Thymus (tissue), 11 donors: ENCODE results near the gene EPOP. TPM values are rescaled to one million over a fixed set of nuclear protein-coding genes. Genes with fewer than 3 reads are reported as not detected.
A peak's percentile ranks its signal among the peaks of the same experiment; 100 is the strongest.

ENCODE experiments used
- DNase-seq, 9 donors: peaks; one replicate each; pipeline ENCODE4 v3.0.0-alpha.2; 2013; ENCODE audit warnings: low spot score in 9 of 9, low read depth in 6 of 9, missing footprints in 1 of 9
- H3K27ac ChIP-seq, 2 donors: one replicate each; pipeline ENCODE4 v1.5.1; 2013; ENCODE audit warnings: control low read depth in 1 of 2, low read depth in 1 of 2, low read length in 1 of 2, mild to moderate bottlenecking in 1 of 2, moderate library complexity in 1 of 2
- H3K27me3 ChIP-seq, 2 donors: one replicate each; pipeline ENCODE4 v1.5.1; 2013; ENCODE audit warnings: low read length in 1 of 2; ENCODE audit not compliant: control insufficient read depth in 2 of 2, insufficient read depth in 1 of 2
- H3K36me3 ChIP-seq, 2 donors: one replicate each; pipeline ENCODE4 v1.5.1; 2013; ENCODE audit warnings: low read length in 1 of 2, mild to moderate bottlenecking in 1 of 2, moderate library complexity in 1 of 2; ENCODE audit not compliant: control insufficient read depth in 2 of 2, insufficient read depth in 2 of 2
- H3K4me1 ChIP-seq, 2 donors: one replicate each; pipeline ENCODE4 v1.5.1; 2013; ENCODE audit warnings: low read length in 2 of 2; ENCODE audit not compliant: control insufficient read depth in 2 of 2, insufficient read depth in 2 of 2
- H3K4me3 ChIP-seq, 2 donors: one replicate each; pipeline ENCODE4 v1.5.1; 2013; ENCODE audit warnings: low read length in 2 of 2, control low read depth in 1 of 2, mild to moderate bottlenecking in 1 of 2
- H3K9me3 ChIP-seq, 2 donors: one replicate each; pipeline ENCODE4 v1.5.1; 2013; ENCODE audit warnings: low read length in 1 of 2, mild to moderate bottlenecking in 1 of 2; ENCODE audit not compliant: control insufficient read depth in 2 of 2, insufficient read depth in 1 of 2
- WGBS: extraction: QIAGEN DNeasy Blood & Tissue Kit; methylation state at CpG from one replicate; pipeline ENCODE4 v1.1.7; 2013; 5-methylcytosine and 5-hydroxymethylcytosine counted together
- polyA plus RNA-seq: library from polyadenylated mRNA; stranded (reverse); fragments of 200-250 nt; gene quantifications from one replicate; pipeline ENCODE4 v1.2.3, GENCODE V29; 2013
- total RNA-seq: library from RNA; stranded (reverse); fragments of 120-200 nt; gene quantifications from one replicate; pipeline ENCODE4 v1.2.4, GENCODE V29; 2013
- donor health status: healthy.

EPOP gene
- total and polyA plus RNA-seq, 2 donors, result 2.6 to 4.3 TPM

DNA sequence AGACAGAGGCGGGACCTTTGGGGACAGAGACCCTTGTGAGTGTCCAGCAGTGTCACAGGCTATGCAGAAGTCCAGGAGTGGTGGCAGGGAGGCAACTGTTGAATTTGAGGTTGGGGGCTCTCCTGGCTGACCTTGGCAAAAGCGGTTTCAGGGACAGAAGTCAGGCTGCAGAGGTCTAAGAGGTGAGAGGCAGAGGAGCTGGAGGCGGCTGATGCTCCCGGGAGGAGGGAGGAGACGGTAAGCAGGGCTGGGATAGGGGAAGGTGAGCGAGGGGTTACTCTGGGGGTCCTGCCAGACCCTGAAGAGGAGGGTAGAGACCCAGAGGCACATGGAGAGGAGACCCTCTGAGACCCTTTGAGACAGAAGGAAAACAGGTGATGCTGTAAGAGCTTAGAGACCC is 5.2 kb downstream of the EPOP start:
- peaks cover 58 to 87% of the 10 kb centered on the region in 2 donors for H3K27me3 ChIP-seq

DNA sequence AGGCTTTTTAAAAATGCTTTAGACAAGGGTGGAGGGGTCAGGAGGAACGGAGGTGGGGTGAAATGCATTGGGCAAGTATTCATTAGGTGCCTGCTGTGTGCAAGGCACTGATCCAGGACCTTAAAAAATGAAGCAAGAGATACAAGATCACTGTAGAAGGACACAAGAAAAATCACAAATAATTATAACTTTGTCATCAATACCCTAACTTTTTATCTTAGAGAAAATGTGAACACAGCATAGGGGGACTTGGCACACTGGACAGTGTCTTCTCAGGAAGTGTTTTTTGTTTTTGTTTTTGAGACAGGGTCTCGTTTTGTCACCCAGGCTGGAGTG is 7.0 kb downstream of the EPOP start:
- Histone ChIP-seq H3K27me3 (peaks cover 40 to 86% of the 10 kb centered on the region in 2 donors), H3K4me3 (no peak overlapping the region), H3K27ac (no peak overlapping the region), H3K4me1 (peaks cover 0 to 8% of the 10 kb centered on the region in 2 donors), H3K9me3 (no peaks in the 10 kb centered on the region), H3K36me3 (no peaks in the 10 kb centered on the region)
- no peak for DNase-seq
- WGBS, result 38% methylated on average over 2 of the region's 2 CpGs

More for the DNA sequence above, 5.2 kb downstream of the EPOP start:
- Histone ChIP-seq H3K4me3 (no peak overlapping the region), H3K4me1 (peaks cover 3 to 13% of the 10 kb centered on the region in 2 donors), H3K9me3 (no peaks in the 10 kb centered on the region), H3K27ac (no peak overlapping the region), H3K36me3 (no peaks in the 10 kb centered on the region)
- WGBS, result 14% methylated on average over 6 of the region's 6 CpGs
- DNase-seq, result no peak

DNA sequence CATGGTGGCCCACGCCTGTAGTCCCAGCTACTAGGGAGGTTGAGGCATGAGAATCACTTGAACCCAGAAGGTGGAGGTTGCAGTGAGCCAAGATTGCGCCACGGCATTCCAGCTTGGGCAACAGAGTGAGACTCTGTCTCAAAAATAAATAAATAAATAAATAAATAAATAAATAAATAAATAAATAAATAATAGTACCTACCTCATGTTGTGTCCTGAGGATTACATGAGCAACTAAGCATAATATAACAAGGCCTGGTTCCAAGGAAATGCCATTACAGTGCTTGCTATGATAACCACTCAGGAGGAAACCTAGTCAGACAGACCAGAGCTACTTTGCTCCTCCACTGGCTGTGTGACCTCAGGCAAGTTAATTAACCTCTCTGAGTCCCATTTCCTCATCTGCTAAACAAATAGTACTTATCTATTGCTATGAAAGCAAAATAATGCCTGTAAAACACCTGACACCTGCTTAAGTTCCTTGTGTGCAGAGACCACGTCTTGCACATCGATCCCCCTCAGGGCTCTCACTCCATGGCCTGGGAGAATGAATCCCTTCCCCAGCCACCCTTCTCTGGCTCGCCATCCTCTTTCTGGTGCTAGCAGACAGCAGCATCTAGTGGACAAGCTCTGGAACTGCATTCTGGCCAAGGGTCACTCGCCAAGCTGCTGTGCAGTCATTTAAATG is 7.5 kb downstream of the EPOP start:
- 43% methylated on average over 7 of the region's 7 CpGs for WGBS

DNA sequence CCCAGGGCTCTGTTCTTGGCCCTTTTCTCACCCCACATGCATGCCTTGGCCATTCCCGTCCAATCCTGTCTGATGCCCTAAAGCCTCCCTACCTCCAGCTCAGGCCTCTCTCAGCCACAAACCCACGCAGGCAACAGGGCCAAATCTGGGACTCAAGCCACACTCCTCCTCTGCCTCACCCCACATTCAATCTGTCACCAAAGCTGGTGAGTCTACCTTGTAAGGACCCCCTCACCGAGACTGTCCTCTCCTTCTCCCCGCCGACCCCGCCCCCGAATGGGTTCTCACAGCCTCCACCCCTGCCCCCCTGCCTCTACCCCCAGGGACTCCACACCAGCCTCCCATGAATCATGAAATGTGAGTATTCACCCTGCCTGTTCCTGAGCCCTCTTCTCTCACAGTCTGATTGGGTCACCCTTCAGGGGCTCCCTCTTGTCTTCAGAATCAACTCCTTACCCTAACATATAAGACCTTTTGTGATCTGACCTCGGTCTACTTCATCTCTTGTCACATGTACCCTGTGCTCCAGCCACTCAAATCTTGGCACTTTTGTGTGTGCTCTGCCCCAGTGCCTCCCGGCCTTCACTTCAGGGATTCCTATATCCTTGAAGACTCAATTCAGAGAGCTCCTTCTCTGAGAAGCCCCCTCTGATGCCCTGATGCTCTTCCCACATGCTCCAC is 10.7 kb downstream of the EPOP start:
- peaks cover 9 to 67% of the 10 kb centered on the region in 2 donors for H3K27me3 ChIP-seq

More for the DNA sequence above, 7.5 kb downstream of the EPOP start:
- no peaks in the 10 kb centered on the region for H3K9me3 ChIP-seq
- H3K4me3 ChIP-seq, result no peak overlapping the region
- peaks cover 35 to 86% of the 10 kb centered on the region in 2 donors for H3K27me3 ChIP-seq
- peaks cover 0 to 8% of the 10 kb centered on the region in 2 donors for H3K4me1 ChIP-seq
- peak in 3 of 9 donors; percentile 33 to 54 (median 47) for DNase-seq
- H3K36me3 ChIP-seq, result no peaks in the 10 kb centered on the region
- no peak overlapping the region for H3K27ac ChIP-seq

DNA sequence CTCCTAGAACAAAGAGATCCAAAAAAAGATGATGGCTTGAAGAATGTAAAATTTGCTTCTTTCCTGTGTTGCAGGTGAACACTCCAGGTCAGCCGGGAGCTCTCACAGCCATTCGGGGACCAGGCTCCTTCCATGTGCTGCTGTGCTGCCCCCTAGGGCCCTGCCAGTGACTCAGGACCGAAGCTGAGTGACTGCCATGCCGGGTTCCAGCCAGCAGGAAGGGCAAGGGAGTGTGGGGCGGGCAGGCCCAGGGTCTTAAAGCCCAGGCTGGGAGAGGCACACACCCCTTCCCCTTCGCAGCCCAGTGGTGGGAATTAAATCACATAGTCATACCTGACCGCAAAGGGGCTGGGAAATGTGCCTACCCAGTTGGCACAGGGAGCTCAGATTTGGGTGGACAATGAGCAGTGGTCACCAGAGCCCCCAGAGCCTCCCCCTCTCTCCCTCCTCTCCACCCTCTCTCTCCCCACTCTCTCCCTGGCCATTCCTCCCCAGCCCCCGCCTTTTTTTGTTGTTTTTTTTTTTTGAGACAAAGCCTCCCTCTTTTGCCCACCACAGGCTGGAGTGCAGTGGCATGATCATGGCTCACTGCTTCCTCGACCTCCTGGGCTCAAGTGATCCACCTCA is 11.5 kb downstream of the EPOP start:
- no peaks in the 10 kb centered on the region for H3K36me3 ChIP-seq
- peaks cover 2 to 5% of the 10 kb centered on the region in 2 donors for H3K4me1 ChIP-seq
- WGBS, result 28% methylated on average over 9 of the region's 9 CpGs
- no peak overlapping the region for H3K27ac ChIP-seq
- peak in 1 of 9 donors; percentile 39 for DNase-seq
- H3K9me3 ChIP-seq, result no peaks in the 10 kb centered on the region
- H3K4me3 ChIP-seq, result no peak overlapping the region
- H3K27me3 ChIP-seq, result peaks cover 2 to 59% of the 10 kb centered on the region in 2 donors

More for the DNA sequence above, 10.7 kb downstream of the EPOP start:
- H3K4me1 ChIP-seq, result no peaks in the 10 kb centered on the region
- no peaks in the 10 kb centered on the region for H3K36me3 ChIP-seq
- H3K9me3 ChIP-seq, result no peaks in the 10 kb centered on the region
- no peak overlapping the region for H3K27ac ChIP-seq
- WGBS, result 92% methylated on average over 9 of the region's 9 CpGs
- DNase-seq, result no peak
- H3K4me3 ChIP-seq, result no peak overlapping the region

DNA sequence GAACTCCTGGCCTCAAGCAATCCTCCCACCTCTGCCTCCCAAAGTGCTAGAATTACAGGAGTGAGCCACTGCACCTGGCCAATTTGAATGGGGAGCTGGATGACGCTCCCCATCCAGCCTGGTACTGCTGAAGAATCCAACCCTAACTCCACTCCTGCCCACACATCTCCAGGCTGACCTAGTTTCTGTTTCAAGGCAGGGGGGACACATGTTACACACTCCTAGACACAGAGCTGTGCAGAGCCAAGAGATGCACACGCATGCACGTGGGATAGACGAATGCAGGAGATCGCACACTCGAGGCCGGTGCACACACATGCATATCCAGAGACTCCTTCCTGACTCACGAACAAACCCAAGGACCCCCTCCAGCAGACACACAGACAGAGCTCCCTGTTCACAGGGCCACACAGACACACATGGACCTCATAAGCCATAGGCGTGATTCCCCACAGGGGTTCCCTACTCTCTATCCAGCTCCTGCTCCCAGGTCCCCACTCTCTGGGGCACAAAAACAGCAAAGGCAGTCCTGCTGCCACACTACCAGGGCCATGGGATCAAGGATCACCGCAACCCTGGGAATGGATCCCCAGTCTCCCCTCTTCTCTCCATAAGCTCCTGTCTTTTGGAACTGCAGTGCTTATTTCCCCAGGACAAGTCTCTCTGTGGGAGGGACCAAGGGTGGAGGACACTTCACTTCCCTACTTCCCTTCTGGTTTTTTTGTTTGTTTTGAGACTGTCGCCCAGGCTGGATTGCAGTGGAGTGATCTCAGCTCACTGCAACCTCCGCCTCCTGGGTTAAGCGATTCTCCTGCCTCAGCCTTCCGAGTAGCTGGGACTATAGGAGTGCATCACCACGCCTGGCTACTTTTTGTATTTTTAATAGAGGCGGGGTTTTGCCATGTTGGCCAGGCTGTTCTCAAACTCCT is 14.4 kb downstream of the EPOP start:
- no peak for DNase-seq
- WGBS, result 96% methylated on average over 16 of the region's 16 CpGs

DNA sequence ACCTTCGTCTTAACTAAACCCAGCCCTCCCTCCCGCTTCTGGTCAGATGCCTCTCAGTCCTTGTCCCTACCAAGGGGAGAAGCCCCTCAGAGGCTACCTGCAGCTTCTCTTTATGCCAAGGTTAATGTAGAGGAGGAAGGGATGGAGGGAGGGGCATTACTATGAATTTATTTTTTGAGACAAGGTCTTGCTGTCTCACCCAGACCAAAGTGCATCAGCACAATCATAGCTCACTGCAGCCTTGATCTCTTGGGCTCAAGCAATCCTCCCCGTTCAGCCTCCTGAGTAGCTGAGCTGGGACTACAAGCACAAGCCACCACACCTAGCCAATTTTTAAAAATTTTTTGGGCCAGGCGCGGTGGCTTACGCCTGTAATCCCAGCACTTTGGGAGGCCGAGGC is 15.3 kb downstream of the EPOP start:
- Histone ChIP-seq H3K27me3 (peaks cover 2 to 54% of the 10 kb centered on the region in 2 donors), H3K4me3 (no peak overlapping the region), H3K27ac (no peak overlapping the region), H3K36me3 (no peaks in the 10 kb centered on the region), H3K9me3 (no peaks in the 10 kb centered on the region), H3K4me1 (peaks cover 2 to 13% of the 10 kb centered on the region in 2 donors)
- 93% methylated on average over 7 of the region's 7 CpGs for WGBS
- DNase-seq, result no peak

More for the DNA sequence above, 14.4 kb downstream of the EPOP start:
- Histone ChIP-seq H3K27me3 (peaks cover 0 to 51% of the 10 kb centered on the region in 2 donors), H3K36me3 (no peaks in the 10 kb centered on the region), H3K27ac (no peak overlapping the region), H3K4me3 (no peak overlapping the region), H3K9me3 (no peaks in the 10 kb centered on the region), H3K4me1 (peaks cover 2 to 7% of the 10 kb centered on the region in 2 donors)

DNA sequence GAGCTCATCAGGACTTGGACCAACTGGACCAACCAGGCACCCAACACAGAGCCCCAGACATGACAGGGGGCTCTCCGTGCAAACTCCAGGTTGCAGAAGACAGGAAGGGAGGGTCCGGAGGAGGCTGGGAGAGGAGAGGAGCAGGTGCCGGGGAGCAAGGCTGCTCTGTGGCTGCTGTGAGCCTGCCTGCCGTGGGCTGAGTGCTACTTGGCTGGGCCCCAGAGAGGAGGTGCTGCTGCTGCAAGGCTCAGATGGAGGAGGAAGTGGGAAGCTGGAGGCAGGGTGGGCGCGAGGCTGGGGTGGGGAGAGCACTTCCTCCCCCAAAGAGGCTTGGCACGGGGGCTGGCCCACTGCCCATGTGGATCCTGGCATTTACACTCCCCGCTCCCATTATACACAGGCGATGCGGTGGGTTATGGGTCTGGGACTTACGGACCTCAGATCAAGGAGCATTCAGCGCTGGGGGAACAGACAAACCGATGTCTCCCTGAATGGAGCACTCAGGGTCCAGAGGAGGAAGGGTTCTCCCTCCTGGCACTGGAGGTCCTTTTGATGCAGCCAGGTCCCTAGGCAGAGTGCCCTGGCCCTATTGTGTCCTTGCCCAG is 15.9 kb downstream of the EPOP start:
- no peaks in the 10 kb centered on the region for H3K9me3 ChIP-seq
- H3K4me1 ChIP-seq, result peaks cover 2 to 13% of the 10 kb centered on the region in 2 donors
- H3K27ac ChIP-seq, result no peak overlapping the region
- H3K27me3 ChIP-seq, result peaks cover 4 to 54% of the 10 kb centered on the region in 2 donors
- DNase-seq, result no peak
- no peak overlapping the region for H3K4me3 ChIP-seq
- WGBS, result 15% methylated on average over 13 of the region's 13 CpGs
- H3K36me3 ChIP-seq, result no peaks in the 10 kb centered on the region
